ENCODE measurements around the gene SV2B. TPM values are rescaled to one million over a fixed set of nuclear protein-coding genes. Genes with fewer than 3 reads are reported as not detected.
"Not testable (repeated sequence)": the region's sequence is repeated elsewhere in the genome, so short reads cannot be mapped to it uniquely, and the experiment has no call there.

The SV2B gene
- total and polyA plus RNA-seq, 2 experiments from 2014 or later, result 0.06 to 0.76 TPM

- H3K4me3 ChIP-seq, result not testable (repeated sequence)
- H3K27me3 Mint-ChIP-seq (ENCODE audit: insufficient read depth, low read depth, poor library complexity), result peaks cover 15% of the 10 kb centered on the region
These were observed 6.2 kb upstream of the SV2B start for GRCh38 chr15:91093866-91094265.

GRCh38 chr15:91098451-91098850, 1.6 kb upstream of the SV2B start:
- no peak overlapping the region for H3K27ac Mint-ChIP-seq
- peaks cover 9% of the 10 kb centered on the region for H3K4me1 Mint-ChIP-seq
- peaks cover 49% of the 10 kb centered on the region for H3K27me3 Mint-ChIP-seq (ENCODE audit: insufficient read depth, low read depth, poor library complexity)
- TF ChIP-seq CREB1 (CRISPR knock-in tag; IDR thresholded peaks at IDR 0.05; ENCODE audit: low read depth), result no peak
- TF ChIP-seq ZNF331 (CRISPR knock-in tag; IDR thresholded peaks at IDR 0.05; ENCODE audit: low read depth), result 0 out of 2 replicates have a peak, but pooled peaks have one; percentile 32
- H3K36me3 ChIP-seq (ENCODE audit: insufficient read depth), result no peaks in the 10 kb centered on the region
- H3K9me2 ChIP-seq (ENCODE audit: insufficient read depth), result no peaks in the 10 kb centered on the region
- H3K79me2 ChIP-seq (replicated peaks; ENCODE audit: insufficient read depth), result no peaks in the 10 kb centered on the region
- H3K9me3 Mint-ChIP-seq, result peaks cover 11% of the 10 kb centered on the region; the same call in 2 of the 3 replicates
- no peaks in the 10 kb centered on the region for H3F3A ChIP-seq (replicated peaks; ENCODE audit: low read depth)
- H3K27me3 ChIP-seq (ENCODE audit: insufficient read depth), result peaks cover 66% of the 10 kb centered on the region
- no peak overlapping the region for H3K27ac ChIP-seq (ENCODE audit: low read depth)
- 0 out of 3 replicates have a peak overlapping the region, but pooled peaks have one; percentile 4 for H3K4me3 Mint-ChIP-seq
- H2AFZ ChIP-seq, result no peak overlapping the region
- H3K4me3 ChIP-seq, result no peak overlapping the region
- peaks cover 12% of the 10 kb centered on the region; the same call in 1 of the 2 replicates for H3K4me1 ChIP-seq (ENCODE audit: insufficient read depth)
- ATAC-seq (no peak), DNase-seq (ENCODE audit: low spot score) (peak; percentile 31)
- H4K20me1 ChIP-seq (replicated peaks; ENCODE audit: insufficient read depth), result no peaks in the 10 kb centered on the region
- H3K36me3 Mint-ChIP-seq (ENCODE audit: low read depth), result peaks cover 3% of the 10 kb centered on the region; the same call in 2 of the 3 replicates
- H3K4me2 ChIP-seq, result no peak overlapping the region

More at GRCh38 chr15:91093866-91094265, 6.2 kb upstream of the SV2B start:
- H2AFZ ChIP-seq; H3K27ac Mint-ChIP-seq; H3K27ac ChIP-seq (ENCODE audit: low read depth); H3K4me1 ChIP-seq (ENCODE audit: insufficient read depth); H3F3A ChIP-seq (replicated peaks; ENCODE audit: low read depth); H3K36me3 Mint-ChIP-seq (ENCODE audit: low read depth); H3K79me2 ChIP-seq (replicated peaks; ENCODE audit: insufficient read depth); H3K9me2 ChIP-seq (ENCODE audit: insufficient read depth); ATAC-seq; H4K20me1 ChIP-seq (replicated peaks; ENCODE audit: insufficient read depth); H3K4me1 Mint-ChIP-seq; H3K4me2 ChIP-seq; DNase-seq (ENCODE audit: low spot score); H3K36me3 ChIP-seq (ENCODE audit: insufficient read depth); H3K4me3 Mint-ChIP-seq: not testable (repeated sequence)
- peaks cover 12% of the 10 kb centered on the region; the same call in 2 of the 3 replicates for H3K9me3 Mint-ChIP-seq
- H3K27me3 ChIP-seq (ENCODE audit: insufficient read depth), result peaks cover 20% of the 10 kb centered on the region

- Histone ChIP-seq H3K27ac (ENCODE audit: low read depth) (no peak overlapping the region), H3K9me2 (ENCODE audit: insufficient read depth) (no peaks in the 10 kb centered on the region), H3K4me2 (peak overlapping the region; percentile 100), H3F3A (replicated peaks; ENCODE audit: low read depth) (no peaks in the 10 kb centered on the region), H3K4me1 (ENCODE audit: insufficient read depth) (peaks cover 12% of the 10 kb centered on the region; the same call in 1 of the 2 replicates), H3K4me3 (peak overlapping the region; percentile 79), H3K79me2 (replicated peaks; ENCODE audit: insufficient read depth) (no peaks in the 10 kb centered on the region), H2AFZ (peak overlapping the region; percentile 98), H4K20me1 (replicated peaks; ENCODE audit: insufficient read depth) (no peaks in the 10 kb centered on the region), H3K27me3 (ENCODE audit: insufficient read depth) (peaks cover 70% of the 10 kb centered on the region), H3K36me3 (ENCODE audit: insufficient read depth) (no peaks in the 10 kb centered on the region)
- Mint-ChIP-seq H3K36me3 (ENCODE audit: low read depth) (no peaks in the 10 kb centered on the region; the same call in 2 of the 3 replicates), H3K4me1 (peaks cover 9% of the 10 kb centered on the region), H3K9me3 (peaks cover 6% of the 10 kb centered on the region; the same call in 1 of the 3 replicates), H3K4me3 (peak overlapping the region; percentile 76), H3K27me3 (ENCODE audit: insufficient read depth, low read depth, poor library complexity) (peaks cover 49% of the 10 kb centered on the region), H3K27ac (no peak overlapping the region)
- no peak for TF ChIP-seq NANOG (IDR thresholded peaks at IDR 0.05; ENCODE audit: borderline replicate concordance)
- peak; percentile 38 to 54 for TF ChIP-seq CTCF (conservative IDR thresholded peaks at IDR 0.05; ENCODE audit: low read depth in 2 of 2)
- DNase-seq (ENCODE audit: low spot score), result peak; percentile 77
- ATAC-seq, result peak; percentile 55
These were observed 452 bp upstream of the SV2B start for GRCh38 chr15:91099616-91099994.
